Peyer's patch (tissue), 4 donors: ENCODE data around the gene UCP3. TPM values are rescaled to one million over a fixed set of nuclear protein-coding genes. Genes with fewer than 3 reads are reported as not detected.

Experiments
- DNase-seq, 3 donors: peaks; one replicate each; pipeline ENCODE4 v3.0.0-alpha.2; 2017 to 2019
- H3K27ac ChIP-seq, 4 donors: fragments of 200-600 bp; sonication (generic); one replicate each; pipeline ENCODE4 v1.5.1; 2016 to 2019
- H3K27me3 ChIP-seq, 2 donors: fragments of 200-600 bp; sonication (generic); one replicate each; pipeline ENCODE4 v1.5.1; 2019
- H3K36me3 ChIP-seq, 3 donors: fragments of 200-600 bp; sonication (generic); one replicate each; pipeline ENCODE4 v1.5.1; 2016 to 2019
- H3K4me1 ChIP-seq, 4 donors: fragments of 200-600 bp; sonication (generic); one replicate each; pipeline ENCODE4 v1.5.1; 2016 to 2019
- H3K4me3 ChIP-seq, 4 donors: fragments of 200-600 bp; sonication (generic); 1 replicate in 3 of 4; 2 replicates in 1 of 4; pipeline ENCODE4 v1.5.1; 2016 to 2019; ENCODE audit warnings: mild to moderate bottlenecking in 1 of 4
- H3K9me3 ChIP-seq, 4 donors: fragments of 200-600 bp; sonication (generic); one replicate each; pipeline ENCODE4 v1.5.1; 2016 to 2019; ENCODE audit warnings: mild to moderate bottlenecking in 1 of 4
- POLR2A ChIP-seq, 2 donors: fragments of 450-650 bp; IDR thresholded peaks; one replicate each; pipeline ENCODE4 v1.5.1; 2017; ENCODE audit warnings: antibody characterized with exemption in 2 of 2, mild to moderate bottlenecking in 2 of 2, moderate library complexity in 2 of 2
- total RNA-seq, 4 donors: library from RNA; depleted of rRNA; stranded (reverse); fragments of >200 nt; gene quantifications; one replicate each; pipeline ENCODE4 v1.1.0, GENCODE V29; 2016
- TF ChIP-seq, protein P1 (sequence below), 6 experiments: fragments of 450-650 bp in 4 of 6; fragments of 200-600 bp in 2 of 6; sonication (generic) in 1 of 6; IDR thresholded peaks; one replicate each; pipeline ENCODE4 v1.5.1; 2017 to 2019; ENCODE audit warnings: antibody characterized with exemption in 6 of 6, mild to moderate bottlenecking in 3 of 6, moderate library complexity in 1 of 6

The UCP3 gene
- total RNA-seq, 4 donors from 2014 or later = 0.76 to 3.4 (median 2.2) TPM

DNA sequence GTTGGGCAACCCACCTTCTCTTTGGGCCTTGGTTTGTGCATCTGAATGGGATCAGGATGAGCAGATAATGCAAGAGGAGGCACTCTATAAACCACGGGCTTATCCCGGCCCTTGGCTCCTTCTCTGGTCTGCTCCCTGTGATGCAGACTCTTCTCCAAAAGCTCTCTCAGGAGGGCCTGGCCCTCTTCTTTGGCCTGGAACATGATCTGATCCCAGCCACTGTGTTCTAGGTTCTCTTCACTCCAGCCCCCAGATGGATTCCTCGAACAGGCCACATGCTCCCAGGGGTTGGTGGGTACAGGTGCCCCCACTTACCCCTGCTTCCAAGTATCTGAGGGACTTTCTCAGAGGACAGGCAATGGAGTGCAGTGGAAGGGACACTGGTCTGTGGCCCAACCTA lies 8.7 kb upstream of the UCP3 start:
- TF ChIP-seq, protein P1, sequence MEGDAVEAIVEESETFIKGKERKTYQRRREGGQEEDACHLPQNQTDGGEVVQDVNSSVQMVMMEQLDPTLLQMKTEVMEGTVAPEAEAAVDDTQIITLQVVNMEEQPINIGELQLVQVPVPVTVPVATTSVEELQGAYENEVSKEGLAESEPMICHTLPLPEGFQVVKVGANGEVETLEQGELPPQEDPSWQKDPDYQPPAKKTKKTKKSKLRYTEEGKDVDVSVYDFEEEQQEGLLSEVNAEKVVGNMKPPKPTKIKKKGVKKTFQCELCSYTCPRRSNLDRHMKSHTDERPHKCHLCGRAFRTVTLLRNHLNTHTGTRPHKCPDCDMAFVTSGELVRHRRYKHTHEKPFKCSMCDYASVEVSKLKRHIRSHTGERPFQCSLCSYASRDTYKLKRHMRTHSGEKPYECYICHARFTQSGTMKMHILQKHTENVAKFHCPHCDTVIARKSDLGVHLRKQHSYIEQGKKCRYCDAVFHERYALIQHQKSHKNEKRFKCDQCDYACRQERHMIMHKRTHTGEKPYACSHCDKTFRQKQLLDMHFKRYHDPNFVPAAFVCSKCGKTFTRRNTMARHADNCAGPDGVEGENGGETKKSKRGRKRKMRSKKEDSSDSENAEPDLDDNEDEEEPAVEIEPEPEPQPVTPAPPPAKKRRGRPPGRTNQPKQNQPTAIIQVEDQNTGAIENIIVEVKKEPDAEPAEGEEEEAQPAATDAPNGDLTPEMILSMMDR (IDR thresholded peaks at IDR 0.05) = no peak
- no peak for TF ChIP-seq POLR2A (IDR thresholded peaks at IDR 0.05)
- H3K4me1 ChIP-seq = peaks cover 0 to 26% (median 19%) of the 10 kb centered on the region in 4 donors
- H3K9me3 ChIP-seq = no peaks in the 10 kb centered on the region
- H3K27ac ChIP-seq = peak overlapping the region; percentile 56 to 86 (median 72)
- no peak for DNase-seq
- no peaks in the 10 kb centered on the region for H3K36me3 ChIP-seq
- no peaks in the 10 kb centered on the region for H3K27me3 ChIP-seq
- no peak overlapping the region for H3K4me3 ChIP-seq

DNA sequence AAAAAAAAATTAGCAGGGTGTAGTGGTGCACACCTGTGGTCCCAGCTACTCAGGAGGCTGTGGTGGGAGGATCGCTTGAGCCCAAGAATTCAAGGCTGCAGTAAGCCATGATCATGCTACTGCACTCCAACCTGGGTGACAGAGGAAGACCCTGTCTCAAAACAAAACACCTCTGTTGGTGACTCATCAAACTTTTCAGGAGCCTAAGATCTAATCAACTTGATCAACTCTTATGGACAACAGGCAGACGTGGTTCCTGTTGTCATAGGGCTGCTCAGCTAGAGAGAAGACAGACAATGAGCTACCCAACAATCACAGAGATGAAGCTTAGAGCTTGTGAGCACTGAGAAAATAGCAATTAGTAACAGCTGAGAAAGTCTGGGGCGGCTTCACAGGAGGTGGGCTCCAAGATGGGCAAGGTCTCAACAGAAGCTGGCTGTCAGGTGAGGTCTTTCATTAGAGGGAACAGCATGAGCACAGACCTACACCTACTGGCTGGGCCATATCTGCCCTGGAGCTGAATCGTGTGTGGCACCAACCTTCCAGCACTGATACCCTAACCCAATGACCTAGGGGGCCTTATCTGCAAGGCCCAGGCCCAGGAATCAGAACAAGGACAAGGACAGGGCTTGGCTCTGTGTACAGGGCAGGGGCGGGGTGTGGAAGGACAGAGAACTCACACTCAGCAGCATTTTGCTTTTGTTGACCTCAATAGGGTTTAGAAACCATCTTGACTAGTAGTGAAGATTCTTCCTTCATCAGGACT lies 7.2 kb upstream of the UCP3 start:
- peak in 1 of 3 donors; percentile 22 for DNase-seq
- TF ChIP-seq, protein P1 (IDR thresholded peaks at IDR 0.05) = no peak
- no peak for TF ChIP-seq POLR2A (IDR thresholded peaks at IDR 0.05)
- no peak overlapping the region for H3K4me3 ChIP-seq
- peak overlapping the region in 1 of 4 donors; percentile 14 for H3K27ac ChIP-seq
- no peaks in the 10 kb centered on the region for H3K36me3 ChIP-seq
- H3K9me3 ChIP-seq = no peaks in the 10 kb centered on the region
- peaks cover 0 to 26% (median 23%) of the 10 kb centered on the region in 4 donors for H3K4me1 ChIP-seq
- H3K27me3 ChIP-seq = no peaks in the 10 kb centered on the region

DNA sequence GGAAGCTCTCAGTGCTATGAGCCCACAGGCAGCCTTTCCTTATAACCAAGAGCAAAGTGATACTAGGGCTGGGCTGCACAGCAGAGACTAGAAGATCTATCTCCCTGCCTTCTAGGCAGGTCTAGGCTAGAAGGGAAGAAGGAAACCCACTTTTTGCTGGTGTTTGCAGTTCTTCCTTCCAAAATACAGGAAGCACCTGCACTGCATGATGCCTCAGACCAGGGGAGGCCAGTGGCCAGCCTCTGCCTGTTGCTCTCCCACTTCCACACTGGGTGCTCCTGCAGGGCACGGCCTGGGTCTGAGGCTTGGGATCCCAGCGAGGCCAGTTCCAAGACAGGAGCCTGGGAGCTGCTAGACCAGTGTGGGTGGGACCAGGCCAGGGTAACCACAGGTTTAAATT lies 6.0 kb upstream of the UCP3 start:
- H3K27me3 ChIP-seq = no peaks in the 10 kb centered on the region
- peak overlapping the region in 2 of 4 donors; percentile 1 to 3 for H3K27ac ChIP-seq
- H3K9me3 ChIP-seq = no peaks in the 10 kb centered on the region
- no peak for TF ChIP-seq POLR2A (IDR thresholded peaks at IDR 0.05)
- TF ChIP-seq, protein P1 (IDR thresholded peaks at IDR 0.05) = no peak
- no peaks in the 10 kb centered on the region for H3K36me3 ChIP-seq
- no peak overlapping the region for H3K4me3 ChIP-seq
- DNase-seq = peak in 1 of 3 donors; percentile 44
- H3K4me1 ChIP-seq = peaks cover 0 to 32% (median 26%) of the 10 kb centered on the region in 4 donors

DNA sequence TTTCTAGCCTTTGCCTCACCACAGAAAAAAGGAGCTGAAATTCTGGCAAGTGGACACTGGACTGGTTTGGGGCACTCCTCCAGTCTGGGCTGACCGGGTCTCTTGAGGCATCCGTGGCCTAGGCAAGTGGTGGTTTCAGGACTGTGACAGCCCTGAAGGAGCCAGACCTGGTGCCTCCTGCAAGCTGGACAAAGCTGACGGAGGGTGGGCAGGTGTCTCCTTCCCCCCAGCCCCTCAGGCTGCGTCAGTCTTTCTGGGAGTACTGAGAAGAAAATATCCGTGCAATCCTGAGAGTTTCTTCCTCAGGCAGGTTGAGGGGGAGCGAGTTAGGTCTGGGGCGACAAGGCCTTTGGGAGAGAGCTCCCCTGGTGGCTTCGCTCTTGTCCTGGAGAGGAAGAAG lies 4.3 kb upstream of the UCP3 start:
- Histone ChIP-seq H3K27me3 (no peaks in the 10 kb centered on the region), H3K4me3 (no peak overlapping the region), H3K9me3 (no peaks in the 10 kb centered on the region), H3K36me3 (no peaks in the 10 kb centered on the region), H3K27ac (no peak overlapping the region), H3K4me1 (peaks cover 0 to 18% (median 13%) of the 10 kb centered on the region in 4 donors)
- TF ChIP-seq, protein P1 (IDR thresholded peaks at IDR 0.05) = no peak
- no peak for TF ChIP-seq POLR2A (IDR thresholded peaks at IDR 0.05)
- no peak for DNase-seq

DNA sequence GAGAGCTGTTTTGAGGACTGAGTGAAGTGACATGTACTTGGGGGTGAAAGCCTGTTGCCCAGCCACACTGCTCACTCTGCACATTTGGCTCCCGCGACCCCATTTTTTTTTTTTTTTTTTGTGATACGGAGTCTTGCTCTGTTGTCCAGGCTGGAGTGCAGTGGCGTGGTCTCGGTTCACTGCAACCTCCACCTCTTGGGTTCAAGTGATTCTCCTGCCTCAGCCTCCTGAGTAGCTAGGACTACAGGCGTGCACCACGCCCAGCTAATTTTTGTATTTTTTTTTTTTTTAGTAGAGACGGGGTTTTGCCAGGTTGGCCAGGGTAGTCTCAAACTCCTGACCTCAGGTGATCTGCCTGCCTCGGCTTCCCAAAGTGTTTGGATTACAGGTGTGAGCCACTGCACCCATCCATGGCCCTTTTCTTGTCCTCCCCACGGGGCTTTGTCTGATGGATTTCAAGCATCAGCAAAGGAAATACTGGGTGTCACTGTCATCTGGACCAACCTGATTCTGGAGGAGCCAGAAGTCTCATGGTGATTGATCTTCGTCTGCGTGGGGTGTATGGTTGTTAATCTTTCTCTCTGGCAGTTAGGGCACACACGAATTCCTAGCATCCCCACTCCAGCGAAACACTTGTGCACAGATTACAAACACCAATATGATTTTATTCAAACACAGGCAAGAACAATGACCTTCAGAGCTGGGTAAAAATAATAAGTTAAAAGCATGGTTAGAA lies 3.4 kb upstream of the UCP3 start:
- Histone ChIP-seq H3K4me3 (no peak overlapping the region), H3K36me3 (no peaks in the 10 kb centered on the region), H3K27ac (peak overlapping the region in 1 of 4 donors; percentile 39), H3K27me3 (no peaks in the 10 kb centered on the region), H3K9me3 (no peaks in the 10 kb centered on the region), H3K4me1 (peaks cover 0 to 18% (median 10%) of the 10 kb centered on the region in 4 donors)
- peak in 1 of 3 donors; percentile 40 for DNase-seq
- no peak for TF ChIP-seq POLR2A (IDR thresholded peaks at IDR 0.05)
- TF ChIP-seq, protein P1 (IDR thresholded peaks at IDR 0.05) = no peak
